Uterus (tissue), 4 donors: ENCODE measurements around the gene TFF1. TPM values are rescaled to one million over a fixed set of nuclear protein-coding genes. Genes with fewer than 3 reads are reported as not detected.

Experiments used
- DNase-seq, 2 donors: peaks; one replicate each; pipeline ENCODE4 v3.0.0-alpha.2; 2019 to 2020
- H3K27ac ChIP-seq, 2 donors: fragments of 200-600 bp; sonication (generic); 1 replicate in 1 of 2; 2 replicates in 1 of 2; pipeline ENCODE4 v1.5.1; 2016 to 2018
- H3K27me3 ChIP-seq, 2 donors: fragments of 200-600 bp; sonication (generic); one replicate each; pipeline ENCODE4 v1.5.1; 2018 to 2019; ENCODE audit warnings: control low read depth in 1 of 2
- H3K36me3 ChIP-seq, 2 donors: fragments of 200-600 bp; sonication (generic); one replicate each; pipeline ENCODE4 v1.5.1; 2019; ENCODE audit warnings: control low read depth in 1 of 2
- H3K4me1 ChIP-seq, 2 donors: fragments of 200-600 bp; sonication (generic); one replicate each; pipeline ENCODE4 v1.5.1; 2018 to 2019; ENCODE audit warnings: control low read depth in 1 of 2
- H3K4me3 ChIP-seq, 2 donors: fragments of 200-600 bp; sonication (generic); 1 replicate in 1 of 2; 2 replicates in 1 of 2; pipeline ENCODE4 v1.5.1; 2018 to 2019; ENCODE audit warnings: mild to moderate bottlenecking in 1 of 2
- H3K9me3 ChIP-seq, 2 donors: fragments of 200-600 bp; sonication (generic); one replicate each; pipeline ENCODE4 v1.5.1; 2019; ENCODE audit warnings: control low read depth in 1 of 2
- POLR2A ChIP-seq, 2 donors: fragments of 450-650 bp; IDR thresholded peaks; one replicate each; pipeline ENCODE4 v1.6.1; 2016; ENCODE audit warnings: antibody characterized with exemption in 2 of 2, mild to moderate bottlenecking in 1 of 2, moderate library complexity in 1 of 2
- intact Hi-C: fragments of 100-400 bp; cut with DNase I; formaldehyde crosslinking; loops from one replicate; pipeline ENCODE4 v1.15.1; 2023; ENCODE audit warnings: low total_unique reads
- total RNA-seq, 4 donors: library from RNA; depleted of rRNA in 3 of 4; stranded (reverse); fragments of >200 nt in 3 of 4; gene quantifications; one replicate each; pipeline versions ENCODE4 v1.1.0 to v1.2.4, GENCODE V29; 2014 to 2023
- TF ChIP-seq, protein P1 (sequence below), 4 experiments: fragments of 200-600 bp in 2 of 4; fragments of 450-650 bp in 2 of 4; sonication (generic) in 2 of 4; IDR thresholded peaks; one replicate each; pipeline ENCODE4 v1.5.1; 2016 to 2019; ENCODE audit warnings: antibody characterized with exemption in 4 of 4, mild to moderate bottlenecking in 2 of 4, moderate library complexity in 1 of 4
- donor health status: DM: yes; HTN: yes; CAD: no.

The TFF1 gene
- total RNA-seq, 4 donors from 2014 or later, result not detected

DNA sequence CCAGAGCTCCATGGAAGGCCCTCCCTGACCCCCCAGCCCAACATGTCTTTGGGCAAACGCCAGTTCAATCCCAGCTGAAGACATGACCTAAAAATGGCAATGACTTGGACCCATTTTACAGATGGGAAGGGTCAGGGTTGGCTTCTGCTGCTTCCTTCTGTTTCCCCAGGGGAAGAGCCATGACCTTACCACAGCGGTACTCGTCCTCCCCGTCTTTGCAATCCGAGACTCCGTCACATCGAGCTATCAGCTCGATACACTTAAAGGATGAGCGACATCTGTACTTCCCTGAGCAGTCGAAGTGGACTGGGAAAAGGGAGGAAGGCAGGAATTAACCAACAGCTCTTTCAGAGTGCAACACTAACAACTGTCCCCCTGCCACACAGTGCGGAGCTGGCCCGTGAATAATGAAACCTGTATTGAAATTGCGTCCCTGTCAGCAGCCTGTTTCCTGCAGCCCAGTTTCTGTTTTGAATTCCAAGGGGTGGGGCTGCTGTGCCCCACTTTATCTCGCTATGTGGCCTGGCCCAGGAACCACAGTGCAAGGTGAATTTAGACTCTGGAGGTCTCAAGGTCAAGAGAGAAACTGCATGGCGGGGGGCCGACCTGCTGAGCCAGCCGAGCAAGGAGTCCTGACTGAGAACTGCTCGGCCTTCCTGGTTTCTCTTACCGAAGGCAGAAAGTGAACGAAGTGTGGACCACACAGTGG, 22.6 kb upstream of the TFF1 start:
- TF ChIP-seq POLR2A (IDR thresholded peaks at IDR 0.05), result no peak
- TF ChIP-seq, protein P1, sequence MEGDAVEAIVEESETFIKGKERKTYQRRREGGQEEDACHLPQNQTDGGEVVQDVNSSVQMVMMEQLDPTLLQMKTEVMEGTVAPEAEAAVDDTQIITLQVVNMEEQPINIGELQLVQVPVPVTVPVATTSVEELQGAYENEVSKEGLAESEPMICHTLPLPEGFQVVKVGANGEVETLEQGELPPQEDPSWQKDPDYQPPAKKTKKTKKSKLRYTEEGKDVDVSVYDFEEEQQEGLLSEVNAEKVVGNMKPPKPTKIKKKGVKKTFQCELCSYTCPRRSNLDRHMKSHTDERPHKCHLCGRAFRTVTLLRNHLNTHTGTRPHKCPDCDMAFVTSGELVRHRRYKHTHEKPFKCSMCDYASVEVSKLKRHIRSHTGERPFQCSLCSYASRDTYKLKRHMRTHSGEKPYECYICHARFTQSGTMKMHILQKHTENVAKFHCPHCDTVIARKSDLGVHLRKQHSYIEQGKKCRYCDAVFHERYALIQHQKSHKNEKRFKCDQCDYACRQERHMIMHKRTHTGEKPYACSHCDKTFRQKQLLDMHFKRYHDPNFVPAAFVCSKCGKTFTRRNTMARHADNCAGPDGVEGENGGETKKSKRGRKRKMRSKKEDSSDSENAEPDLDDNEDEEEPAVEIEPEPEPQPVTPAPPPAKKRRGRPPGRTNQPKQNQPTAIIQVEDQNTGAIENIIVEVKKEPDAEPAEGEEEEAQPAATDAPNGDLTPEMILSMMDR (IDR thresholded peaks at IDR 0.05), result no peak
- Histone ChIP-seq H3K27me3 (no peaks in the 10 kb centered on the region), H3K27ac (no peak overlapping the region), H3K4me1 (no peaks in the 10 kb centered on the region), H3K9me3 (no peaks in the 10 kb centered on the region), H3K36me3 (no peaks in the 10 kb centered on the region), H3K4me3 (no peak overlapping the region)
- intact Hi-C loops, result no loop called here
- no peak for DNase-seq

- Histone ChIP-seq H3K4me1 (no peaks in the 10 kb centered on the region), H3K9me3 (no peaks in the 10 kb centered on the region), H3K4me3 (no peak overlapping the region), H3K27ac (no peak overlapping the region), H3K27me3 (no peaks in the 10 kb centered on the region), H3K36me3 (no peaks in the 10 kb centered on the region)
- TF ChIP-seq POLR2A (IDR thresholded peaks at IDR 0.05), result no peak
- TF ChIP-seq, protein P1 (IDR thresholded peaks at IDR 0.05), result no peak
- no peak for DNase-seq
- intact Hi-C loops, result no loop called here
Observed at GRCh38 chr21:42387843-42388340, 21.6 kb upstream of the TFF1 start.

DNA sequence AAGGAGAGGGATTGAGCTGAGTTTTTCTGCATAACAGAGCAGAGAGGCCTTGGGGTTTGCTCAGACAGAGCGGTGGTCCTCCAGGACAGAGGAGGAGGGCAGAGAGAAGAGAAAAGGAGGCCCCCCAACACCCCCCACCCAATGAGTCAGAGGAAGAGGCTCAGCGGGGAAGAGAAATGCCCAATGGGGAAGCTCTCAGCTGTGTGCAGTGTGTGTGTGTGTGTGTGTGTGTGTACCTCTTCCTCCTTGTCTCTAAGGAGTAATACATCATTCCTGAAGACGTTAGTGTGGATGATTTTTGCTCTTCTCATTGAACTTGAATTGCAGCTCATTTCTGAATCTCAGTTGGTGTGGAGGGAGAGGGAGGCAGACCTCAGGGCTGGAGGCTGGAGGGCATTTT, 20.8 kb upstream of the TFF1 start:
- Histone ChIP-seq H3K27me3 (no peaks in the 10 kb centered on the region), H3K36me3 (no peaks in the 10 kb centered on the region), H3K4me1 (no peaks in the 10 kb centered on the region), H3K9me3 (peaks cover 0 to 2% of the 10 kb centered on the region in 2 donors), H3K4me3 (no peak overlapping the region), H3K27ac (no peak overlapping the region)
- intact Hi-C loops, result no loop called here
- TF ChIP-seq POLR2A (IDR thresholded peaks at IDR 0.05), result no peak
- TF ChIP-seq, protein P1 (IDR thresholded peaks at IDR 0.05), result no peak
- no peak for DNase-seq

DNA sequence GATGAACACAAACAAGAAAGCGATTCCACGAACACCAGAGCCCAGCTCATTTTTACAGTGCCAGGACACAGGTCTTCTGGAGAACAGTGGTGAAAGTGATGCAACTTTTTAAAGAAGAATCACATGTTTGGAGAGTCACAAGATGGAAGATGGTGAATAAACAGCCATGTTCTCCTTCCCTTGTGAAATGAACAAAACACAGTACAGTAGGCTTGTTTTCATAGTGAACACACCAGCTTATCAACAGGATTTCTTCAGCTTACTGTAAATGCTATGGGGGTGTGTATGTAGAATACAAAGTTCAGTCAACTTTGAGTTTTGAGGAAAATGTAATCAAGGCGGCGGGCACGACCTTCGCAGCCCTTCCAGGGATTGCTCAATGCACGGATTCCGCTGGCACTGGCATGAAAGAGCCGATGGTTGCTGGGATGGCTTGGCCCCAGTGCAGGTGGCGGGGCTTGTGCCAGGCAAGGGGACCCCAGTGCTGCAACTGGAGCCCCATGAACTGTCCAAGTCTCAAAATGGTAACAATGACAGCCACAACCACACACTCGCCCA, 19.8 kb upstream of the TFF1 start:
- intact Hi-C loops, result no loop called here
- no peak for TF ChIP-seq POLR2A (IDR thresholded peaks at IDR 0.05)
- TF ChIP-seq, protein P1 (IDR thresholded peaks at IDR 0.05), result no peak
- Histone ChIP-seq H3K27me3 (no peaks in the 10 kb centered on the region), H3K27ac (no peak overlapping the region), H3K4me3 (no peak overlapping the region), H3K9me3 (peaks cover 0 to 3% of the 10 kb centered on the region in 2 donors), H3K4me1 (no peaks in the 10 kb centered on the region), H3K36me3 (no peaks in the 10 kb centered on the region)
- DNase-seq, result no peak

GRCh38 chr21:42385619-42386018, 19.3 kb upstream of the TFF1 start:
- H3K4me3 ChIP-seq, result no peak overlapping the region
- H3K27ac ChIP-seq, result no peak overlapping the region
- no peak for DNase-seq
- H3K36me3 ChIP-seq, result no peaks in the 10 kb centered on the region
- intact Hi-C loops, result no loop called here
- H3K27me3 ChIP-seq, result no peaks in the 10 kb centered on the region
- TF ChIP-seq POLR2A (IDR thresholded peaks at IDR 0.05), result no peak
- TF ChIP-seq, protein P1 (IDR thresholded peaks at IDR 0.05), result no peak
- no peaks in the 10 kb centered on the region for H3K4me1 ChIP-seq
- H3K9me3 ChIP-seq, result peaks cover 0 to 3% of the 10 kb centered on the region in 2 donors
